ENCODE results near the gene TRIO. TPM values are rescaled to one million over a fixed set of nuclear protein-coding genes. Genes with fewer than 3 reads are reported as not detected.

The TRIO gene
- total RNA-seq, 1 experiment from 2014 or later, result 68.4 TPM

DNA sequence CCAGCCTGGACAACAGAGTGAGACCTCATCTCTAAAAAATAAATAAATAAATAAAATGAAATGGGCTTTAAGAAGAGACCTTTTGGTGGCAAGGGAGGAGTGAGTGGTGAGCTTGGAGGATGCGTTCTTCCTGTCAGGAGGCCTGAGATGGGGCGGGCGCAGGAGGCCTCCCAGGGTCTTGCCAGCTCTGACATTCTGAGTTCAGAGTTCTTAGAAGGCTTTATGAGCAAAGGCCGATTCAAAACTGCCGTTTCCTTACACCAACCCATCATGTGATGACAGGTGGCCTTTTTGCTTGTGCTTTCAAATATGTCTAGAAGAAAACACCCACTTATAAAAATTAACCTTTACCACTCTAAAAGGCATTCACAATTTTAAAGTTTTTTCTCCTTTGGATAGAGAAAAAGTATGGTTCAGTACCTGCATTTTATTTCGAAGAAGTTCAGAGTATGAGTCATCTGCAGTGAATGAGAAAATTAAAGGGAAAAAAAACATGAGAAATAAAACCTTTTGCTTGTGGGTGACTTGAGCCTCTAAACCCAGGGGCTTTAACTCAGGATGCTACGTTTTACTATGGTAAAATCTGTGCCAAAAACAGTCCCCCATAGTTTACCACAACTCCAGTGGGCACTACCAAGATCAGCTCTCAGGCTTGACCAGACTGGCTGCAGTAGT is 281.0 kb downstream of the TRIO start:
- BruUV-seq (replicated peaks), result no TSS peak
- H3K9ac ChIP-seq (ENCODE audit: low read length), result no peak overlapping the region
- TF ChIP-seq EZH2 (IDR thresholded peaks at IDR 0.05) (no peak), POLR2A (IDR thresholded peaks at IDR 0.05; ENCODE audit: borderline replicate concordance, extremely low read depth, insufficient read depth, insufficient read length) (no peak), CBX3 (IDR thresholded peaks at IDR 0.05; ENCODE audit: low read depth) (no peak), SP1 (IDR thresholded peaks at IDR 0.05; ENCODE audit: low read depth) (no peak), EZH2phosphoT487 (IDR thresholded peaks at IDR 0.05; ENCODE audit: borderline replicate concordance) (no peak), TCF7L2 (IDR thresholded peaks at IDR 0.05; ENCODE audit: borderline replicate concordance, extremely low read depth, insufficient read depth, insufficient read length) (no peak), RAD21 (IDR thresholded peaks at IDR 0.05; ENCODE audit: low read depth) (no peak), SRF (IDR thresholded peaks at IDR 0.05; ENCODE audit: low read depth) (no peak), SIN3A (IDR thresholded peaks at IDR 0.05; ENCODE audit: low read depth) (no peak), ELF1 (IDR thresholded peaks at IDR 0.05; ENCODE audit: borderline replicate concordance, low read depth) (no peak), JUND (IDR thresholded peaks at IDR 0.05) (no peak)
- TF ChIP-seq, protein P1, sequence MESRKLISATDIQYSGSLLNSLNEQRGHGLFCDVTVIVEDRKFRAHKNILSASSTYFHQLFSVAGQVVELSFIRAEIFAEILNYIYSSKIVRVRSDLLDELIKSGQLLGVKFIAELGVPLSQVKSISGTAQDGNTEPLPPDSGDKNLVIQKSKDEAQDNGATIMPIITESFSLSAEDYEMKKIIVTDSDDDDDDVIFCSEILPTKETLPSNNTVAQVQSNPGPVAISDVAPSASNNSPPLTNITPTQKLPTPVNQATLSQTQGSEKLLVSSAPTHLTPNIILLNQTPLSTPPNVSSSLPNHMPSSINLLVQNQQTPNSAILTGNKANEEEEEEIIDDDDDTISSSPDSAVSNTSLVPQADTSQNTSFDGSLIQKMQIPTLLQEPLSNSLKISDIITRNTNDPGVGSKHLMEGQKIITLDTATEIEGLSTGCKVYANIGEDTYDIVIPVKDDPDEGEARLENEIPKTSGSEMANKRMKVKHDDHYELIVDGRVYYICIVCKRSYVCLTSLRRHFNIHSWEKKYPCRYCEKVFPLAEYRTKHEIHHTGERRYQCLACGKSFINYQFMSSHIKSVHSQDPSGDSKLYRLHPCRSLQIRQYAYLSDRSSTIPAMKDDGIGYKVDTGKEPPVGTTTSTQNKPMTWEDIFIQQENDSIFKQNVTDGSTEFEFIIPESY (IDR thresholded peaks at IDR 0.05; ENCODE audit: extremely low read depth, insufficient replicate concordance, low read length), result no peak
- TF ChIP-seq, protein P2, sequence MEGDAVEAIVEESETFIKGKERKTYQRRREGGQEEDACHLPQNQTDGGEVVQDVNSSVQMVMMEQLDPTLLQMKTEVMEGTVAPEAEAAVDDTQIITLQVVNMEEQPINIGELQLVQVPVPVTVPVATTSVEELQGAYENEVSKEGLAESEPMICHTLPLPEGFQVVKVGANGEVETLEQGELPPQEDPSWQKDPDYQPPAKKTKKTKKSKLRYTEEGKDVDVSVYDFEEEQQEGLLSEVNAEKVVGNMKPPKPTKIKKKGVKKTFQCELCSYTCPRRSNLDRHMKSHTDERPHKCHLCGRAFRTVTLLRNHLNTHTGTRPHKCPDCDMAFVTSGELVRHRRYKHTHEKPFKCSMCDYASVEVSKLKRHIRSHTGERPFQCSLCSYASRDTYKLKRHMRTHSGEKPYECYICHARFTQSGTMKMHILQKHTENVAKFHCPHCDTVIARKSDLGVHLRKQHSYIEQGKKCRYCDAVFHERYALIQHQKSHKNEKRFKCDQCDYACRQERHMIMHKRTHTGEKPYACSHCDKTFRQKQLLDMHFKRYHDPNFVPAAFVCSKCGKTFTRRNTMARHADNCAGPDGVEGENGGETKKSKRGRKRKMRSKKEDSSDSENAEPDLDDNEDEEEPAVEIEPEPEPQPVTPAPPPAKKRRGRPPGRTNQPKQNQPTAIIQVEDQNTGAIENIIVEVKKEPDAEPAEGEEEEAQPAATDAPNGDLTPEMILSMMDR (IDR thresholded peaks at IDR 0.05 in 2 of 3, conservative IDR thresholded peaks at IDR 0.05 in 1 of 3; ENCODE audit: borderline replicate concordance in 1 of 3, insufficient read depth in 1 of 3, low read depth in 2 of 3, low read length in 2 of 3), result no peak
- TF ChIP-seq, protein P3, sequence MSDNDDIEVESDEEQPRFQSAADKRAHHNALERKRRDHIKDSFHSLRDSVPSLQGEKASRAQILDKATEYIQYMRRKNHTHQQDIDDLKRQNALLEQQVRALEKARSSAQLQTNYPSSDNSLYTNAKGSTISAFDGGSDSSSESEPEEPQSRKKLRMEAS (IDR thresholded peaks at IDR 0.05), result no peak
- H3K27me3 ChIP-seq (ENCODE audit: insufficient read depth, low read length), result no peaks in the 10 kb centered on the region
- DNase-seq (ENCODE audit: low read depth, low spot score), result no peak
- no peak overlapping the region for H3K4me2 ChIP-seq (ENCODE audit: low read length)
- ATAC-seq, result no peak
- CTCF ChIA-PET, result no interaction called here
- intact Hi-C loops (cut with micrococcal nuclease), result loop anchor here (1.0 kb wide), 1 partner anchor 47 kb away; no protein-coding TSS in a partner anchor
- no peaks in the 10 kb centered on the region for H3K9me3 ChIP-seq (ENCODE audit: control insufficient read depth in 1 of 2, insufficient read depth in 1 of 2, low read depth in 1 of 2, low read length in 2 of 2)
- H3K79me2 ChIP-seq (ENCODE audit: insufficient read depth, low read length), result no peaks in the 10 kb centered on the region
- H3K4me1 ChIP-seq (ENCODE audit: control insufficient read depth in 1 of 2, insufficient read depth in 2 of 2, low read length in 2 of 2), result peaks cover 0 to 6% of the 10 kb centered on the region in 2 experiments; a peak in 1 of 4 replicates
- H3K9me2 ChIP-seq (ENCODE audit: insufficient read depth), result no peaks in the 10 kb centered on the region
- no peak overlapping the region for H2AFZ ChIP-seq (ENCODE audit: low read depth, low read length, poor library complexity, severe bottlenecking)
- RAD21 ChIA-PET (ENCODE audit: low non-redundant PET in 1 of 2, low total read pairs in 2 of 2, uncharacterized antibody in 2 of 2, unreplicated experiment in 2 of 2), result no interaction called here
- no peaks in the 10 kb centered on the region for H4K20me1 ChIP-seq (ENCODE audit: insufficient read depth)
- H3K4me3 ChIP-seq (replicated peaks in 1 of 2; ENCODE audit: low read depth in 1 of 2, low read length in 2 of 2), result no peak overlapping the region
- H3K36me3 ChIP-seq (ENCODE audit: control insufficient read depth in 1 of 2, insufficient read depth in 2 of 2, low read length in 2 of 2), result peaks cover 3 to 7% of the 10 kb centered on the region in 2 experiments; a peak in 2 of 4 replicates
- POLR2A ChIA-PET, result no interaction called here
- no peak overlapping the region for H3K27ac ChIP-seq (ENCODE audit: low read depth, low read length)

Data from HCT116 (cell line).